Measurements from ENCODE around the gene PRSS36.

The PRSS36 gene

GRCh38 chr16:31129568-31130335 is 20.1 kb downstream of the PRSS36 start:
- TF ChIP-seq TAF1 (IDR thresholded peaks at IDR 0.05; ENCODE audit: low read depth, low read length) (no peak), POU2F2 (IDR thresholded peaks at IDR 0.05; ENCODE audit: low read depth, low read length) (no peak), POLR2A (IDR thresholded peaks at IDR 0.05; ENCODE audit: low read depth, low read length) (no peak), PAX5 (IDR thresholded peaks at IDR 0.05; ENCODE audit: insufficient read depth, low read length, severe bottlenecking) (no peak), SPI1 (IDR thresholded peaks at IDR 0.05; ENCODE audit: low read depth, low read length) (no peak), POLR2AphosphoS5 (IDR thresholded peaks at IDR 0.05; ENCODE audit: low read depth, low read length) (no peak)
- no peak for DNase-seq (ENCODE audit: insufficient read length, low spot score)
- no peak for FAIRE-seq

DNA sequence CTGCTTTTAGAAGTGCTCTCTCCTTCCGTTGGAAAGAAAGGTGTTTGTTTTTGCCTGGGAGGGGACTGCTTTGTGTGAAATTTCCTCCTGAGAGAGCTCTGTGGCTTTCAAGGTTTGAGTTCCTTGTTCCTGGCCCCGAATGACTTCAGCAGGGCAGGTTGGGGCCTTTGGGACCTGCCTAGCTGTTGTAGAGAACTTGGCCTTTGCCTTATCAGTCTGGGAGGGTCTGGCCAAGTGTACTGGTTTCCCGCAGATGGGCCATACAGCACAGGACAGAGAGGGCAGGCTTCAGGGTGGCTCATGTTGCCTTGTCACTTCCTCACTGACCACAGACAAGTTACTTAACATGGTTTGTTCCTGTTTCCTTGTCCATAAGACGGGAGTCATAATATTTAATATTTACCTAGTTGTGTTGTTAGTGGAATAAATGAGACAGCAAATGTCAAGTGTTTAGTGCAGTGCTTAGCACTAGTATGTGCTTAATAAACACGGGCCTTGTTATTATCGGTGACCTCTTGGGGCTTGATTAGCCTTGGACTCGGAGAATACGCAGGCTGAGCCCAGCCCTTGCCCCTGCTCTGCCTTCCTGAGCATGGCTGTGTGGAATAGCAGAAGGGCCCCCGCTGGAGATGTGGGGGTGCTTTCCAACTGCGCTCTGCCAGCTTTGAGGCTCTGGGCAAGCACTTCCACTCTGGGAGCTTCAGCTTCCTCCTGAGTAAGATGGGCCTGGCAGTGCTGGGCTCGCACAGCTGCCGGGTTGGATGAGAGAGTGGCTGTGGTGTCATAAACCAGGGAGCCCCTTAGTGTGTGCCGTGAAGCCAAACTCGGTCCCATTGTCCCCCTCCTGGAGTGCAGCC is 20.9 kb downstream of the PRSS36 start:
- DNase-seq (ENCODE audit: insufficient read length, low spot score) (no peak), FAIRE-seq (no peak)
- TF ChIP-seq POLR2AphosphoS5 (IDR thresholded peaks at IDR 0.05; ENCODE audit: low read depth, low read length): no peak
- no peak for TF ChIP-seq SPI1 (IDR thresholded peaks at IDR 0.05; ENCODE audit: low read depth, low read length)
- no peak for TF ChIP-seq TAF1 (IDR thresholded peaks at IDR 0.05; ENCODE audit: low read depth, low read length)
- no peak for TF ChIP-seq POU2F2 (IDR thresholded peaks at IDR 0.05; ENCODE audit: low read depth, low read length)
- no peak for TF ChIP-seq PAX5 (IDR thresholded peaks at IDR 0.05; ENCODE audit: insufficient read depth, low read length, severe bottlenecking)
- no peak for TF ChIP-seq POLR2A (IDR thresholded peaks at IDR 0.05; ENCODE audit: low read depth, low read length)

GRCh38 chr16:31127182-31127581 is 22.7 kb downstream of the PRSS36 start:
- DNase-seq (ENCODE audit: insufficient read length, low spot score) (no peak), FAIRE-seq (no peak)
- TF ChIP-seq PAX5 (IDR thresholded peaks at IDR 0.05; ENCODE audit: insufficient read depth, low read length, severe bottlenecking) (no peak), POLR2AphosphoS5 (IDR thresholded peaks at IDR 0.05; ENCODE audit: low read depth, low read length) (no peak), SPI1 (IDR thresholded peaks at IDR 0.05; ENCODE audit: low read depth, low read length) (no peak), TAF1 (IDR thresholded peaks at IDR 0.05; ENCODE audit: low read depth, low read length) (no peak), POLR2A (IDR thresholded peaks at IDR 0.05; ENCODE audit: low read depth, low read length) (no peak), POU2F2 (IDR thresholded peaks at IDR 0.05; ENCODE audit: low read depth, low read length) (no peak)

DNA sequence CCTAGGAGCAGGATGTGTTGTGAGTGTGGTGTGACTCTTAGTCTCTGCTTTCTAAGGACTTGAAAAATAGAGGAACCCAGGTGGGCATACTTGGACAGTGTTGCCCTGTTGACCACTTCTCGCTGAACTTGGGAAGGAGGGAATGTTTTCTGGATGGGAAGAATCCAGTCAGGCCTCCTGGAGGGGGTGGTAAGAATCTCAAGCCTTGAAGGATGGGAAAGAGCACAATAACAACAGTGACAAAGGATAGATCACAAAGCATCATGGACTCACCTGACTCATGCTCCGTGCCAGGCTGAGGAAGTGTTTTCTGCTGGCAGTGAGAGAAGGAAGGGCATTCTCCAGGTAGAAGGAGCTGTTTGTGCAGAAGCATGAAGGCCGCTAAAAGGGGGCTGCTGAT is 24.0 kb downstream of the PRSS36 start:
- FAIRE-seq: no peak
- TF ChIP-seq POLR2AphosphoS5 (IDR thresholded peaks at IDR 0.05; ENCODE audit: low read depth, low read length) (no peak), TAF1 (IDR thresholded peaks at IDR 0.05; ENCODE audit: low read depth, low read length) (no peak), POU2F2 (IDR thresholded peaks at IDR 0.05; ENCODE audit: low read depth, low read length) (no peak), SPI1 (IDR thresholded peaks at IDR 0.05; ENCODE audit: low read depth, low read length) (no peak), POLR2A (IDR thresholded peaks at IDR 0.05; ENCODE audit: low read depth, low read length) (no peak), PAX5 (IDR thresholded peaks at IDR 0.05; ENCODE audit: insufficient read depth, low read length, severe bottlenecking) (no peak)
- no peak for DNase-seq (ENCODE audit: insufficient read length, low spot score)

DNA sequence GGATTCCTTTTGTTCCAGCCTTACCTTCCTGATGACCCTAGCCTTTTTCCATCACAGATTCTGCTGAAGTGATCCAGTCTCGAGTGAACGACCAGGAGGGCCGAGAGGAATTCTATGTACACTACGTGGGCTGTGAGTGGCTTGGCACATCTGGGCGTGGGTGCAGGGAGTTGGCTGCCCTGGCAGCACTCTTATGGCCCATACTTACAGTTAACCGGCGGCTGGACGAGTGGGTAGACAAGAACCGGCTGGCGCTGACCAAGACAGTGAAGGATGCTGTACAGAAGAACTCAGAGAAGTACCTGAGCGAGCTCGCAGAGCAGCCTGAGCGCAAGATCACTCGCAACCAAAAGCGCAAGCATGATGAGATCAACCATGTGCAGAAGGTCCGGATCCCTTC is 29.7 kb downstream of the PRSS36 start:
- no peak for DNase-seq (ENCODE audit: insufficient read length, low spot score)
- no peak for FAIRE-seq
- no peak for TF ChIP-seq TAF1 (IDR thresholded peaks at IDR 0.05; ENCODE audit: low read depth, low read length)
- TF ChIP-seq POU2F2 (IDR thresholded peaks at IDR 0.05; ENCODE audit: low read depth, low read length): no peak
- no peak for TF ChIP-seq SPI1 (IDR thresholded peaks at IDR 0.05; ENCODE audit: low read depth, low read length)
- no peak for TF ChIP-seq POLR2AphosphoS5 (IDR thresholded peaks at IDR 0.05; ENCODE audit: low read depth, low read length)
- no peak for TF ChIP-seq PAX5 (IDR thresholded peaks at IDR 0.05; ENCODE audit: insufficient read depth, low read length, severe bottlenecking)
- no peak for TF ChIP-seq POLR2A (IDR thresholded peaks at IDR 0.05; ENCODE audit: low read depth, low read length)

GRCh38 chr16:31118223-31119155 is 31.4 kb downstream of the PRSS36 start:
- TF ChIP-seq TAF1 (IDR thresholded peaks at IDR 0.05; ENCODE audit: low read depth, low read length): no peak
- TF ChIP-seq POLR2AphosphoS5 (IDR thresholded peaks at IDR 0.05; ENCODE audit: low read depth, low read length): no peak
- TF ChIP-seq SPI1 (IDR thresholded peaks at IDR 0.05; ENCODE audit: low read depth, low read length): no peak
- TF ChIP-seq POU2F2 (IDR thresholded peaks at IDR 0.05; ENCODE audit: low read depth, low read length): no peak
- no peak for TF ChIP-seq PAX5 (IDR thresholded peaks at IDR 0.05; ENCODE audit: insufficient read depth, low read length, severe bottlenecking)
- no peak for TF ChIP-seq POLR2A (IDR thresholded peaks at IDR 0.05; ENCODE audit: low read depth, low read length)
- DNase-seq (ENCODE audit: insufficient read length, low spot score) (no peak), FAIRE-seq (no peak)

DNA sequence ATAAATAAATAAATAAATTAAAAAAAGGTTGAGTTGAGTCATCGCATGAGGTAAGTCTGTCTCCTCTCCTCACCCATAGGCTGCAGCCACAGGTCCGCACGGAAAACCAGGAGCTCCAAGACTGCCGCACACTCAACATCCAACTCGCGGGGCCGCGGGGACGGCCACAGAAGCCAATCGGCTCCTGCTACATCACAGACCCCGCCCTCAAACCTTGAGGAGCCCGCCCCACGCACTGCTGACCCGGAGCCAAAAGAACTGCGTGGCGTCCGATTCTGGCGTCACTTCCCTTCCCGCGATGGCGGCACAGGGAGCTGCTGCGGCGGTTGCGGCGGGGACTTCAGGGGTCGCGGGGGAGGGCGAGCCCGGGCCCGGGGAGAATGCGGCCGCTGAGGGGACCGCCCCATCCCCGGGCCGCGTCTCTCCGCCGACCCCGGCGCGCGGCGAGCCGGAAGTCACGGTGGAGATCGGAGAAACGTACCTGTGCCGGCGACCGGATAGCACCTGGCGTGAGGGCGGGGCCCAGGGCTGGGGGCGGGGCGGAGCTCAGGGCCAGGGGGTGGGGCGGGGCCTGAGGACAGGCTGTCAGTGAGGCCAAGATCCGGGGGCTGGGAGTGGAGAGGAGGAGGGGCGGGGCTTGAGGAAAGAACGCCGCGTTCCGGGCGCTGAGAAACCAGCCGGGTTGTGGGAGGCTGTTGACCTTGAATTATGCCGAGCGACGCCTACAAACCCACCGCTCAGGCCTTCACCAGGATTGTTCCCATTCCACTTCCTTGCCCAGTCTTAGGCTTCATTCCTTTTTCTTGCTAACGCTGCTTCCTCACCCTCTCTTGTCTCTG is 32.3 kb downstream of the PRSS36 start, which contains the start of gene KAT8:
Gene KAT8 (plus strand): TSS at position 281 of the 839 bp plus-strand sequence. CDS start 18 bp downstream, at position 299.
- TF ChIP-seq PAX5 (IDR thresholded peaks at IDR 0.05; ENCODE audit: insufficient read depth, low read length, severe bottlenecking): no peak
- TF ChIP-seq POLR2AphosphoS5 (IDR thresholded peaks at IDR 0.05; ENCODE audit: low read depth, low read length): peak; percentile 82
- peak; percentile 40; the same call in 1 of the 2 replicates for TF ChIP-seq SPI1 (IDR thresholded peaks at IDR 0.05; ENCODE audit: low read depth, low read length)
- TF ChIP-seq TAF1 (IDR thresholded peaks at IDR 0.05; ENCODE audit: low read depth, low read length): peak; percentile 83
- peak; percentile 63; the same call in 1 of the 2 replicates for TF ChIP-seq POU2F2 (IDR thresholded peaks at IDR 0.05; ENCODE audit: low read depth, low read length)
- TF ChIP-seq POLR2A (IDR thresholded peaks at IDR 0.05; ENCODE audit: low read depth, low read length): peak; percentile 88
- peak; percentile 98 for DNase-seq (ENCODE audit: insufficient read length, low spot score)
- FAIRE-seq: peak; percentile 97

Data from GM12891 (cell line).